HFFc6 (cell line): ENCODE results near the gene MPC2. TPM values are rescaled to one million over a fixed set of nuclear protein-coding genes. Genes with fewer than 3 reads are reported as not detected.
A peak's percentile ranks its signal among the peaks of the same experiment; 100 is the strongest.

Experiments
- DNase-seq: peaks from one replicate; pipeline ENCODE4 v3.0.0-alpha.2; 2018
- H3K27ac Mint-ChIP-seq: 2 replicates; pipeline ENCODE4 v1.8.0; 2020; ENCODE audit warnings: mild to moderate bottlenecking, mixed read lengths
- H3K27me3 Mint-ChIP-seq: 2 replicates; pipeline ENCODE4 v1.8.0; 2021; ENCODE audit warnings: mild to moderate bottlenecking, moderate library complexity, mixed read lengths; ENCODE audit not compliant: insufficient read depth
- H3K36me3 Mint-ChIP-seq: 2 replicates; pipeline ENCODE4 v1.8.0; 2021; ENCODE audit warnings: low read depth, mixed read lengths
- H3K4me1 Mint-ChIP-seq: 2 replicates; pipeline ENCODE4 v1.8.0; 2020; ENCODE audit warnings: low read depth, mixed read lengths
- H3K4me3 Mint-ChIP-seq: 2 replicates; pipeline ENCODE4 v1.8.0; 2020; ENCODE audit warnings: mild to moderate bottlenecking, moderate library complexity, mixed read lengths
- H3K9me3 Mint-ChIP-seq: 2 replicates; pipeline ENCODE4 v1.8.0; 2020; ENCODE audit warnings: mild to moderate bottlenecking, mixed read lengths
- total RNA-seq, 6 experiments: library from RNA; stranded (reverse); fragmentation: NEBNext Ultra II Directional; extraction: Animal tissue kit (Norgen Biotek cat#: 25700); gene quantifications; 2 replicates in 1 of 6; 3 replicates in 5 of 6; pipeline ENCODE4 v1.2.3, GENCODE V29; 2021
- TF ChIP-seq, protein P1 (sequence below): fragments of 200-600 bp; sonication (generic); IDR thresholded peaks from 2 replicates; pipeline ENCODE4 v1.5.0; 2021; ENCODE audit warnings: antibody characterized with exemption, mild to moderate bottlenecking

MPC2 gene
- total RNA-seq, 6 experiments from 2014 or later, result 109 to 124 (median 119) TPM

DNA sequence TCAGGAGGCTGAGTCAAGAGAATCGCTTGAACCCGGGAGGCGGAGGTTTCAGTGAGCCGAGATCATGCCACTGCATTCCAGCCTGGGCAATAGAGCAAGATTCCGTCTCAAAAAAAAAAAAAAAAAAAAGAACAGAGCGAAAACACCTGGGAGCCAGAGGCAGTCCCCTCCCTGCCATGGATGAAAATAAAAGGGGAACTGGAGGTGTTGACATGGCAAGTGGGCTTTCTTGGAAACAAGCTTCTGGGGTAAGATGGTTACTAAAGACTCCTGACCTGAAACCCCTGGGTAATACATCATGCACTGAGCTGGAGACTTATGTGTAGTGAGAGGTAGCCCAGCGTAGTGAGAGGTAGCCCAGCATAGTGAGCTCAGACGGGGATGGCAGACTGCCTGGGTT lies 54.5 kb downstream of the MPC2 start:
- Mint-ChIP-seq H3K27ac (no peak overlapping the region), H3K4me3 (no peak overlapping the region), H3K36me3 (peaks cover 4% of the 10 kb centered on the region; the same call in 1 of the 2 replicates), H3K4me1 (peaks cover 27% of the 10 kb centered on the region), H3K9me3 (no peaks in the 10 kb centered on the region; the same call in 1 of the 2 replicates), H3K27me3 (no peaks in the 10 kb centered on the region; the same call in none of the 2 replicates)
- DNase-seq, result no peak
- TF ChIP-seq, protein P1, sequence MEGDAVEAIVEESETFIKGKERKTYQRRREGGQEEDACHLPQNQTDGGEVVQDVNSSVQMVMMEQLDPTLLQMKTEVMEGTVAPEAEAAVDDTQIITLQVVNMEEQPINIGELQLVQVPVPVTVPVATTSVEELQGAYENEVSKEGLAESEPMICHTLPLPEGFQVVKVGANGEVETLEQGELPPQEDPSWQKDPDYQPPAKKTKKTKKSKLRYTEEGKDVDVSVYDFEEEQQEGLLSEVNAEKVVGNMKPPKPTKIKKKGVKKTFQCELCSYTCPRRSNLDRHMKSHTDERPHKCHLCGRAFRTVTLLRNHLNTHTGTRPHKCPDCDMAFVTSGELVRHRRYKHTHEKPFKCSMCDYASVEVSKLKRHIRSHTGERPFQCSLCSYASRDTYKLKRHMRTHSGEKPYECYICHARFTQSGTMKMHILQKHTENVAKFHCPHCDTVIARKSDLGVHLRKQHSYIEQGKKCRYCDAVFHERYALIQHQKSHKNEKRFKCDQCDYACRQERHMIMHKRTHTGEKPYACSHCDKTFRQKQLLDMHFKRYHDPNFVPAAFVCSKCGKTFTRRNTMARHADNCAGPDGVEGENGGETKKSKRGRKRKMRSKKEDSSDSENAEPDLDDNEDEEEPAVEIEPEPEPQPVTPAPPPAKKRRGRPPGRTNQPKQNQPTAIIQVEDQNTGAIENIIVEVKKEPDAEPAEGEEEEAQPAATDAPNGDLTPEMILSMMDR, result no peak

DNA sequence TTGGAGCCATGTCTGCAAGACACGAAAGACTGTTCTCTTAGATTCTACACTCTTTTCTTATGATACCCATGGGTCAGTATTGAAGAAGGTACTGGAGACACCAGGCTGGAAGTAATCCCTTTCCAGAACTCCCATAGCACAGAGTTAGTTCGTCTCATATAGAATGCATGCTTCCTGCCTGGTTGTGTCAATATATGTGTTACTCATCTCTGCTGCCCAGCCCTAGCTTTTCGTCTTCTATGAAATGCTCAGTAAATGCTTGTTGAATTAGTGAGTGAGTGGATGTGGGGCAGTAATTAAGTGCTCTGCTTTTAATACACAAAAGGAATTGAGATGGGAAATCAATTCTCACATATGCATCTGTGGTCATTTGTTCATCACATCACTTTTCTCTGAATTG lies 55.1 kb downstream of the MPC2 start:
- H3K36me3 Mint-ChIP-seq, result peaks cover 4% of the 10 kb centered on the region; the same call in 1 of the 2 replicates
- peaks cover 27% of the 10 kb centered on the region for H3K4me1 Mint-ChIP-seq
- H3K4me3 Mint-ChIP-seq, result no peak overlapping the region; the same call in 1 of the 2 replicates
- TF ChIP-seq, protein P1, result no peak
- peak; percentile 53 for DNase-seq
- H3K9me3 Mint-ChIP-seq, result no peaks in the 10 kb centered on the region; the same call in 1 of the 2 replicates
- peak overlapping the region; percentile 56 for H3K27ac Mint-ChIP-seq
- H3K27me3 Mint-ChIP-seq, result no peaks in the 10 kb centered on the region; the same call in none of the 2 replicates

DNA sequence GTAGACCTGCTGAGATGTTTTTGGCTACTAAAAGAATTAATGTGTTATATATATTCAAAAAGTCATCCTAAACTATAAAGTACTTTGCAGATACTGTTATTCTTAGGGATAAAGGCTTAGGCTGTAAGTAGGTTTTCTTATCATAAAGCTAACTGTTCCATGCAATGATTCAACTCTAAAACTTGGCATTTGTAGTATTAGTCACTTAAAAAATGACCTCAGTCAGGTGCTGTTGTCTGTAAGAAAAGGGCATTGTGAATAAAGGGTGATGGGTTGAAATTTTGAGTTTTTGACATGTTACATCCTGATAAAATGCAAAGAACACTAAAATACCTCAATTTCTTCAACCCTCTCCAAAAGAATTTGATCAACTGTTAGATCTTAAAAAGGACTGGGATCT lies 55.8 kb downstream of the MPC2 start:
- Mint-ChIP-seq H3K9me3 (no peaks in the 10 kb centered on the region; the same call in 1 of the 2 replicates), H3K36me3 (peaks cover 4% of the 10 kb centered on the region; the same call in 1 of the 2 replicates), H3K4me3 (0 out of 2 replicates have a peak overlapping the region, but pooled peaks have one; percentile 3), H3K27ac (peak overlapping the region; percentile 42), H3K4me1 (peaks cover 27% of the 10 kb centered on the region), H3K27me3 (no peaks in the 10 kb centered on the region; the same call in none of the 2 replicates)
- TF ChIP-seq, protein P1, result no peak
- peak; percentile 24 for DNase-seq

DNA sequence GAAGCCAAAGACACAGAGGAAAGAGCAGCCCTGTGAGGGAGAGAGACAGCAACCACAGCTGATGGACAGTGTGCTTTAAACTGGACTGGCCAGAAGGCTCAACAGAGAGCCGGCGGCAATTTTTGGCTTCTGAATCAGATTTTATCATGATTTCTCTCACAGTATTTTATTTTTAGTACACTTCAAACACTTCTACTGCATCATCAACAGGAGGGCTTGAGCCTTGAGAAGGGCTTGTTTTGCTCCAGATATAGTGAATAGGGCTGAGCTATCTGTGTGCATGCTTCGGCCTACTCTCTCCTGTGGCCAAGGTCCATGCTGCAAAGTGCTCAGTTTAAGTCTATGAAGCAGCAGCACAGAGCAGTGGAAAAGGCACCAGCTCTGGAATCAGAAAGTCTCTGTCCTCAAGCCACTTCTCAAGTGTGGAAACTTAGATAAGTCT lies 56.3 kb downstream of the MPC2 start:
- no peaks in the 10 kb centered on the region; the same call in none of the 2 replicates for H3K27me3 Mint-ChIP-seq
- TF ChIP-seq, protein P1, result no peak
- H3K27ac Mint-ChIP-seq, result peak overlapping the region; percentile 42
- peaks cover 4% of the 10 kb centered on the region; the same call in 1 of the 2 replicates for H3K36me3 Mint-ChIP-seq
- H3K4me3 Mint-ChIP-seq, result no peak overlapping the region
- no peak for DNase-seq
- peaks cover 27% of the 10 kb centered on the region for H3K4me1 Mint-ChIP-seq
- H3K9me3 Mint-ChIP-seq, result no peaks in the 10 kb centered on the region

DNA sequence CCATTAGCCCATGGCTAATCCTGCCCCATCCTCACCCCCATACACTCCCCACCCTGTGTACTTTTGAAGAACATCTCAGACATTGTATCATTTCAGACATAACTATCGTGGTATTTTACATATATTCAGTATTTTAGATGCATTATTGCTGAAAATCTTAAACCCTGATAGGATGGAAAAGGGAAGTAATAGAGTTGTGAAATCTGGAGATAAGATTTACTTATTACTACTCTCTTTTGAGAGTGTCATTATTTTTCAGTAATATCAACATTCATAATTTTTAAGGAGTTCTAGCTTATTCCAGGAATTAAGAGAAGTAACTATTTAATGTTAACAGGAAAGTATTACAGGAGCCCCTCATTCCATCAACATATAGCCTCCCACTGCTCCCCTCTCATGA lies 57.4 kb downstream of the MPC2 start:
- H3K27me3 Mint-ChIP-seq, result no peaks in the 10 kb centered on the region; the same call in none of the 2 replicates
- DNase-seq, result no peak
- H3K4me1 Mint-ChIP-seq, result peaks cover 35% of the 10 kb centered on the region
- H3K4me3 Mint-ChIP-seq, result no peak overlapping the region
- TF ChIP-seq, protein P1, result no peak
- no peak overlapping the region for H3K27ac Mint-ChIP-seq
- H3K9me3 Mint-ChIP-seq, result no peaks in the 10 kb centered on the region
- H3K36me3 Mint-ChIP-seq, result peaks cover 4% of the 10 kb centered on the region; the same call in 1 of the 2 replicates
